ENCODE results near the gene STK39. TPM values are rescaled to one million over a fixed set of nuclear protein-coding genes. Genes with fewer than 3 reads are reported as not detected.

Gene STK39
- total and polyA plus RNA-seq, 9 of the 15 experiments (the other 6 are each of a cell fraction or from before 2014, with no cell fraction given) = 0.19 to 0.76 (median 0.51) TPM

GRCh38 chr2:167925758-167926157 is 321.6 kb downstream of the STK39 start (continued):
- TF ChIP-seq HMBOX1 (IDR thresholded peaks at IDR 0.05) = no peak

- WGBS (ENCODE audit: insufficient coverage, low coverage, missing lambda C conversion rate) = 75% methylated on average over 4 of the region's 4 CpGs
- DNase-seq (ENCODE audit: extremely low read depth in 1 of 4, low spot score in 3 of 4) = no peak
- Histone ChIP-seq H3K27ac (ENCODE audit: extremely low read depth, low read depth, low read length) (no peak overlapping the region), H3K9me3 (replicated peaks; ENCODE audit: control insufficient read depth, insufficient read depth, low read depth, low read length) (no peaks in the 10 kb centered on the region), H3K4me1 (replicated peaks in 1 of 2; ENCODE audit: control insufficient read depth in 2 of 2, insufficient read depth in 2 of 2, low read length in 2 of 2) (peaks cover 0 to 5% of the 10 kb centered on the region in 2 experiments; a peak in 1 of 5 replicates), H4K20me1 (replicated peaks; ENCODE audit: control insufficient read depth, insufficient read depth, low read length) (peaks cover 5% of the 10 kb centered on the region; the same call in 1 of the 2 replicates), H3K36me3 (ENCODE audit: control insufficient read depth, insufficient read depth, low read length) (peaks cover 81% of the 10 kb centered on the region), H3K9me1 (ENCODE audit: control insufficient read depth, insufficient read depth, low read length) (no peaks in the 10 kb centered on the region), H3K79me2 (ENCODE audit: control insufficient read depth, insufficient read depth, low read length) (peaks cover 93% of the 10 kb centered on the region), H3K4me2 (ENCODE audit: insufficient read depth, low read length) (no peak overlapping the region), H2AFZ (ENCODE audit: low read depth, low read length) (no peak overlapping the region), H3K4me3 (no peak overlapping the region), H3K9ac (ENCODE audit: insufficient read depth in 1 of 2, low read depth in 2 of 2, low read length in 2 of 2) (no peak overlapping the region), H3K27me3 (ENCODE audit: control insufficient read depth in 2 of 2, insufficient read depth in 2 of 2, low read length in 2 of 2) (no peaks in the 10 kb centered on the region)
- no TSS peak for BruUV-seq (replicated peaks)
- intact Hi-C loops (cut with micrococcal nuclease) = no loop called here
- TF ChIP-seq HBP1 (CRISPR knock-in tag; IDR thresholded peaks at IDR 0.05) (no peak), ZNF133 (CRISPR knock-in tag; IDR thresholded peaks at IDR 0.05) (no peak)
- in situ Hi-C loops (cut with MboI) = no loop called here
- ChIA-PET POLR2A (interaction anchor here (1.3 to 7.9 kb wide), 2 partner anchors 9 to 15 kb away, joined by 5 to 94 read pairs; no protein-coding TSS in a partner anchor), CTCF (ENCODE audit: low intra/inter-chr PET ratio) (no interaction called here)
- ATAC-seq = peak; percentile 14; the same call in 2 of the 3 replicates
- no peak for FAIRE-seq
These were observed 322.8 kb downstream of the STK39 start for GRCh38 chr2:167924556-167924955.

Measured in K562 (cell line).